HepG2 (cell line): ENCODE measurements around the gene CD300LG. TPM values are rescaled to one million over a fixed set of nuclear protein-coding genes. Genes with fewer than 3 reads are reported as not detected.

ENCODE experiments used
- ATAC-seq: fragments of 200-7000 bp; cut with Tn5 transposase; 3 replicates; pipeline ENCODE4 v1.9.1; 2020; ENCODE audit warnings: mild to moderate bottlenecking, moderate library complexity
- BruUV-seq: library from RNA; stranded (reverse); fragments of 400-500 nt; replicated peaks from 2 replicates; lab custom pipeline; 2021; lab: Mats Ljungman, UMichigan
- CTCF ChIA-PET: fragments of 300-600 bp; formaldehyde crosslinking; extraction: SDS; loops from one replicate; lab custom pipeline; 2021; ENCODE audit warnings: low total read pairs, inconsistent platforms, low intra/inter-chr PET ratio; lab: Yijun Ruan, JAX
- POLR2A ChIA-PET: fragments of 350-600 bp; sonication (Branson Sonifier 250); formaldehyde crosslinking; loops from one replicate; lab custom pipeline; 2020; ENCODE audit warnings: antibody characterized with exemption, inconsistent platforms; lab: Yijun Ruan, JAX
- DNase-seq: peaks from one replicate; pipeline ENCODE4 v3.0.0-alpha.2; 2015; ENCODE audit warnings: low spot score
- FAIRE-seq: peaks from 3 replicates; lab custom pipeline; 2011; peaks lifted over from hg19 to GRCh38; lab: Jason Lieb, UNC
- H2AFZ ChIP-seq: one replicate; pipeline ENCODE4 v1.6.1; 2011; ENCODE audit warnings: low read length, inconsistent platforms
- H3K27ac ChIP-seq: fragments of 300-600 bp; 3 replicates; pipeline ENCODE4 v1.8.0; 2011; ENCODE audit warnings: mixed run types, mild to moderate bottlenecking, mixed read lengths, low read length, inconsistent platforms; ENCODE audit not compliant: insufficient read depth; ENCODE audit errors: extremely low read length
- H3K27me3 ChIP-seq, 2 experiments: fragments of 200-600 bp in 1 of 2; 2 replicates in 1 of 2; 3 replicates in 1 of 2; pipeline versions ENCODE4 v1.6.0 to v1.8.0; 2011; ENCODE audit warnings: low read length in 2 of 2, mild to moderate bottlenecking in 2 of 2, moderate library complexity in 2 of 2, inconsistent platforms in 1 of 2; ENCODE audit not compliant: insufficient read depth in 2 of 2, control insufficient read depth in 1 of 2
- H3K36me3 ChIP-seq, 2 experiments: fragments of 200-600 bp in 1 of 2; replicated peaks in 1 of 2; 2 replicates in 1 of 2; 3 replicates in 1 of 2; pipeline versions ENCODE4 v1.5.1 to v1.8.0; 2011; ENCODE audit warnings: low read length in 2 of 2, inconsistent platforms in 1 of 2; ENCODE audit not compliant: insufficient read depth in 2 of 2, control insufficient read depth in 1 of 2
- H3K4me1 ChIP-seq: 2 replicates; pipeline ENCODE4 v1.5.1; 2012; ENCODE audit warnings: low read length, inconsistent platforms; ENCODE audit not compliant: insufficient read depth
- H3K4me2 ChIP-seq: 2 replicates; pipeline ENCODE4 v1.6.0; 2011; ENCODE audit warnings: low read depth, low read length, inconsistent platforms
- H3K4me3 ChIP-seq, 3 experiments: fragments of 200-600 bp in 1 of 3; sonication (generic), shearing (Covaris generic) in 1 of 3; replicated peaks in 1 of 3; 2 replicates each; pipeline ENCODE4 v1.5.1; 2011 to 2016; ENCODE audit warnings: low read length in 3 of 3, inconsistent platforms in 2 of 3, low read depth in 2 of 3, mild to moderate bottlenecking in 2 of 3, control low read depth in 1 of 3, mixed read lengths in 1 of 3; ENCODE audit not compliant: insufficient read depth in 1 of 3
- H3K79me2 ChIP-seq: one replicate; pipeline ENCODE4 v1.6.1; 2011; ENCODE audit warnings: low read length, inconsistent platforms; ENCODE audit not compliant: insufficient read depth
- H3K9ac ChIP-seq: 2 replicates; pipeline ENCODE4 v1.6.0; 2011; ENCODE audit warnings: mild to moderate bottlenecking, low read depth, low read length, inconsistent platforms; ENCODE audit not compliant: insufficient read depth
- H3K9me3 ChIP-seq: 2 replicates; pipeline ENCODE4 v1.5.1; 2012; ENCODE audit warnings: mild to moderate bottlenecking, low read length
- H4K20me1 ChIP-seq: 2 replicates; pipeline ENCODE4 v1.6.0; 2011; ENCODE audit warnings: inconsistent platforms, mild to moderate bottlenecking, low read length, moderate library complexity; ENCODE audit not compliant: insufficient read depth
- BCL6 ChIP-seq: IDR thresholded peaks from 2 replicates; pipeline ENCODE4 v1.6.1; 2016; ENCODE audit warnings: missing genetic modification reagents, missing compliant biosample characterization
- ZFX ChIP-seq: sonication (generic); formaldehyde crosslinking; IDR thresholded peaks from 2 replicates; pipeline ENCODE4 v1.4.0; 2020; ENCODE audit warnings: mild to moderate bottlenecking, low read depth, missing genetic modification reagents, moderate library complexity
- ZNF687 ChIP-seq: sonication (generic); formaldehyde crosslinking; IDR thresholded peaks from 2 replicates; pipeline ENCODE4 v1.5.1; 2020; ENCODE audit warnings: mild to moderate bottlenecking, missing genetic modification reagents, moderate library complexity
- ZSCAN21 ChIP-seq: sonication (generic); formaldehyde crosslinking; IDR thresholded peaks from 2 replicates; pipeline ENCODE4 v1.8.0; 2022; ENCODE audit warnings: mild to moderate bottlenecking, missing genetic modification reagents, moderate library complexity, borderline replicate concordance
- WGBS: methylation state at CpG from one replicate; pipeline ENCODE4 v1.1.6; 2017; ENCODE audit warnings: low lambda C conversion rate; 5-methylcytosine and 5-hydroxymethylcytosine counted together
- in situ Hi-C: cut with HindIII; loops from 2 replicates; pipeline ENCODE4 v1.10.0; 2017; ENCODE audit warnings: low pct_unique_long_range_greater_than_20kb; ENCODE audit not compliant: extremely low pct_ligation_motif_present
- intact Hi-C: fragments of 100-400 bp; cut with micrococcal nuclease; formaldehyde crosslinking; loops from one replicate; pipeline ENCODE4 v1.10.0; 2022; ENCODE audit not compliant: unreplicated experiment
- polyA plus RNA-seq, 8 experiments: library from polyadenylated mRNA; depleted of rRNA in 3 of 8; stranded (reverse) in 7 of 8; unstranded in 1 of 8; fragments of >200 nt; fragmentation: Illumina TruSeq in 4 of 8; extraction: Trizol in 4 of 8; gene quantifications; 2 replicates each; pipeline versions ENCODE4 v1.2.1 to v1.2.3, GENCODE V29; 2011 to 2016; ENCODE audit warnings: low read depth in 4 of 8, missing spikeins in 1 of 8, mixed read lengths in 1 of 8; ENCODE audit not compliant: insufficient read depth in 1 of 8
- total RNA-seq, 5 experiments: library from RNA; depleted of rRNA; stranded (reverse); fragments of >200 nt; fragmentation: Illumina TruSeq; extraction: Trizol; gene quantifications; 2 replicates each; pipeline ENCODE4 v1.2.3, GENCODE V29; 2016; ENCODE audit warnings: low read depth in 1 of 5
- TF ChIP-seq, protein P1 (sequence below): sonication (generic); formaldehyde crosslinking; IDR thresholded peaks from 2 replicates; pipeline ENCODE4 v1.9.0; 2022; ENCODE audit warnings: low read depth, missing genetic modification reagents
- TF ChIP-seq, protein P2 (sequence below): sonication (generic); formaldehyde crosslinking; IDR thresholded peaks from 2 replicates; pipeline ENCODE4 v1.4.0; 2020; ENCODE audit warnings: missing genetic modification reagents, mild to moderate bottlenecking, borderline replicate concordance
- TF ChIP-seq, protein P3 (sequence below): sonication (generic); formaldehyde crosslinking; IDR thresholded peaks from 2 replicates; pipeline ENCODE4 v1.5.0; 2020; ENCODE audit warnings: mild to moderate bottlenecking, missing genetic modification reagents, moderate library complexity
- TF ChIP-seq, protein P4 (sequence below): sonication (generic); formaldehyde crosslinking; IDR thresholded peaks from 2 replicates; pipeline ENCODE4 v1.8.1; 2022; ENCODE audit warnings: low read depth, mild to moderate bottlenecking, missing genetic modification reagents

The CD300LG gene
- total and polyA plus RNA-seq, 2 of the 13 experiments (the other 11 are each of a cell fraction or from before 2014, with no cell fraction given): not detected

GRCh38 chr17:43880420-43880991 lies 33.5 kb downstream of the CD300LG start:
- H3K9ac ChIP-seq: no peak overlapping the region
- intact Hi-C loops (no loop called here), in situ Hi-C loops (no loop called here)
- WGBS: 28% methylated on average over 16 of the region's 20 CpGs
- H2AFZ ChIP-seq: no peak overlapping the region
- H4K20me1 ChIP-seq: no peaks in the 10 kb centered on the region; the same call in 1 of the 2 replicates
- CTCF ChIA-PET: no interaction called here
- no TSS peak for BruUV-seq
- ATAC-seq: peak; percentile 69
- peaks cover 8% of the 10 kb centered on the region for H3K4me1 ChIP-seq
- peak overlapping the region; percentile 33; the same call in 1 of the 2 replicates for H3K4me2 ChIP-seq
- POLR2A ChIA-PET: no interaction called here
- H3K9me3 ChIP-seq: no peaks in the 10 kb centered on the region
- no peaks in the 10 kb centered on the region for H3K36me3 ChIP-seq
- no peak overlapping the region for H3K27ac ChIP-seq
- DNase-seq: peak; percentile 61
- peak; percentile 77 for FAIRE-seq
- no peak overlapping the region for H3K4me3 ChIP-seq
- H3K27me3 ChIP-seq: peaks cover 0 to 16% of the 10 kb centered on the region in 2 experiments; a peak in 2 of 5 replicates
- no peaks in the 10 kb centered on the region for H3K79me2 ChIP-seq
- TF ChIP-seq, protein P1, sequence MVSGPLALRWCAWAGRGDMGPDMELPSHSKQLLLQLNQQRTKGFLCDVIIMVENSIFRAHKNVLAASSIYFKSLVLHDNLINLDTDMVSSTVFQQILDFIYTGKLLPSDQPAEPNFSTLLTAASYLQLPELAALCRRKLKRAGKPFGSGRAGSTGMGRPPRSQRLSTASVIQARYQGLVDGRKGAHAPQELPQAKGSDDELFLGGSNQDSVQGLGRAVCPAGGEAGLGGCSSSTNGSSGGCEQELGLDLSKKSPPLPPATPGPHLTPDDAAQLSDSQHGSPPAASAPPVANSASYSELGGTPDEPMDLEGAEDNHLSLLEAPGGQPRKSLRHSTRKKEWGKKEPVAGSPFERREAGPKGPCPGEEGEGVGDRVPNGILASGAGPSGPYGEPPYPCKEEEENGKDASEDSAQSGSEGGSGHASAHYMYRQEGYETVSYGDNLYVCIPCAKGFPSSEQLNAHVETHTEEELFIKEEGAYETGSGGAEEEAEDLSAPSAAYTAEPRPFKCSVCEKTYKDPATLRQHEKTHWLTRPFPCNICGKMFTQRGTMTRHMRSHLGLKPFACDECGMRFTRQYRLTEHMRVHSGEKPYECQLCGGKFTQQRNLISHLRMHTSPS (CRISPR knock-in tag): peak; percentile 84
- TF ChIP-seq, protein P2, sequence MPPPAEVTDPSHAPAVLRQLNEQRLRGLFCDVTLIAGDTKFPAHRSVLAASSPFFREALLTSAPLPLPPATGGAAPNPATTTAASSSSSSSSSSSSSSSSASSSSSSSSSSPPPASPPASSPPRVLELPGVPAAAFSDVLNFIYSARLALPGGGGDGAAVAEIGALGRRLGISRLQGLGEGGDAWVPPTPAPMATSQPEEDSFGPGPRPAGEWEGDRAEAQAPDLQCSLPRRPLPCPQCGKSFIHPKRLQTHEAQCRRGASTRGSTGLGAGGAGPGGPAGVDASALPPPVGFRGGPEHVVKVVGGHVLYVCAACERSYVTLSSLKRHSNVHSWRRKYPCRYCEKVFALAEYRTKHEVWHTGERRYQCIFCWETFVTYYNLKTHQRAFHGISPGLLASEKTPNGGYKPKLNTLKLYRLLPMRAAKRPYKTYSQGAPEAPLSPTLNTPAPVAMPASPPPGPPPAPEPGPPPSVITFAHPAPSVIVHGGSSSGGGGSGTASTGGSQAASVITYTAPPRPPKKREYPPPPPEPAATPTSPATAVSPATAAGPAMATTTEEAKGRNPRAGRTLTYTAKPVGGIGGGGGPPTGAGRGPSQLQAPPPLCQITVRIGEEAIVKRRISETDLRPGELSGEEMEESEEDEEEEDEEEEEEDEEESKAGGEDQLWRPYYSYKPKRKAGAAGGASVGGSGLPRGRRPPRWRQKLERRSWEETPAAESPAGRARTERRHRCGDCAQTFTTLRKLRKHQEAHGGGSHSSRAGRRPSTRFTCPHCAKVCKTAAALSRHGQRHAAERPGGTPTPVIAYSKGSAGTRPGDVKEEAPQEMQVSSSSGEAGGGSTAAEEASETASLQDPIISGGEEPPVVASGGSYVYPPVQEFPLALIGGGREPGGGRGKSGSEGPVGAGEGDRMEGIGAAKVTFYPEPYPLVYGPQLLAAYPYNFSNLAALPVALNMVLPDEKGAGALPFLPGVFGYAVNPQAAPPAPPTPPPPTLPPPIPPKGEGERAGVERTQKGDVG (CRISPR knock-in tag): peak; percentile 36; the same call in 1 of the 2 replicates
- TF ChIP-seq, protein P3, sequence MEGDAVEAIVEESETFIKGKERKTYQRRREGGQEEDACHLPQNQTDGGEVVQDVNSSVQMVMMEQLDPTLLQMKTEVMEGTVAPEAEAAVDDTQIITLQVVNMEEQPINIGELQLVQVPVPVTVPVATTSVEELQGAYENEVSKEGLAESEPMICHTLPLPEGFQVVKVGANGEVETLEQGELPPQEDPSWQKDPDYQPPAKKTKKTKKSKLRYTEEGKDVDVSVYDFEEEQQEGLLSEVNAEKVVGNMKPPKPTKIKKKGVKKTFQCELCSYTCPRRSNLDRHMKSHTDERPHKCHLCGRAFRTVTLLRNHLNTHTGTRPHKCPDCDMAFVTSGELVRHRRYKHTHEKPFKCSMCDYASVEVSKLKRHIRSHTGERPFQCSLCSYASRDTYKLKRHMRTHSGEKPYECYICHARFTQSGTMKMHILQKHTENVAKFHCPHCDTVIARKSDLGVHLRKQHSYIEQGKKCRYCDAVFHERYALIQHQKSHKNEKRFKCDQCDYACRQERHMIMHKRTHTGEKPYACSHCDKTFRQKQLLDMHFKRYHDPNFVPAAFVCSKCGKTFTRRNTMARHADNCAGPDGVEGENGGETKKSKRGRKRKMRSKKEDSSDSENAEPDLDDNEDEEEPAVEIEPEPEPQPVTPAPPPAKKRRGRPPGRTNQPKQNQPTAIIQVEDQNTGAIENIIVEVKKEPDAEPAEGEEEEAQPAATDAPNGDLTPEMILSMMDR: peak; percentile 82
- TF ChIP-seq ZNF687 (CRISPR knock-in tag): peak; percentile 32; the same call in 1 of the 2 replicates
- no peak for TF ChIP-seq BCL6 (CRISPR knock-in tag)
- TF ChIP-seq, protein P4, sequence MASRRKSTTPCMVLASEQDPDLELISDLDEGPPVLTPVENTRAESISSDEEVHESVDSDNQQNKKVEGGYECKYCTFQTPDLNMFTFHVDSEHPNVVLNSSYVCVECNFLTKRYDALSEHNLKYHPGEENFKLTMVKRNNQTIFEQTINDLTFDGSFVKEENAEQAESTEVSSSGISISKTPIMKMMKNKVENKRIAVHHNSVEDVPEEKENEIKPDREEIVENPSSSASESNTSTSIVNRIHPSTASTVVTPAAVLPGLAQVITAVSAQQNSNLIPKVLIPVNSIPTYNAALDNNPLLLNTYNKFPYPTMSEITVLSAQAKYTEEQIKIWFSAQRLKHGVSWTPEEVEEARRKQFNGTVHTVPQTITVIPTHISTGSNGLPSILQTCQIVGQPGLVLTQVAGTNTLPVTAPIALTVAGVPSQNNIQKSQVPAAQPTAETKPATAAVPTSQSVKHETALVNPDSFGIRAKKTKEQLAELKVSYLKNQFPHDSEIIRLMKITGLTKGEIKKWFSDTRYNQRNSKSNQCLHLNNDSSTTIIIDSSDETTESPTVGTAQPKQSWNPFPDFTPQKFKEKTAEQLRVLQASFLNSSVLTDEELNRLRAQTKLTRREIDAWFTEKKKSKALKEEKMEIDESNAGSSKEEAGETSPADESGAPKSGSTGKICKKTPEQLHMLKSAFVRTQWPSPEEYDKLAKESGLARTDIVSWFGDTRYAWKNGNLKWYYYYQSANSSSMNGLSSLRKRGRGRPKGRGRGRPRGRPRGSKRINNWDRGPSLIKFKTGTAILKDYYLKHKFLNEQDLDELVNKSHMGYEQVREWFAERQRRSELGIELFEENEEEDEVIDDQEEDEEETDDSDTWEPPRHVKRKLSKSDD (CRISPR knock-in tag): no peak
- peak; percentile 77; the same call in 1 of the 2 replicates for TF ChIP-seq ZSCAN21 (CRISPR knock-in tag)
- peak; percentile 25; the same call in 1 of the 2 replicates for TF ChIP-seq ZFX (CRISPR knock-in tag)
